Panc1 (cell line): Measurements from ENCODE around the gene PIK3CD.

Experiments used
- POLR2AphosphoS5 ChIP-seq: IDR thresholded peaks from 2 replicates; pipeline ENCODE4 v1.6.1; 2012; ENCODE audit warnings: mild to moderate bottlenecking, low read depth, low read length, moderate library complexity
- SIN3A ChIP-seq: IDR thresholded peaks from 2 replicates; pipeline ENCODE4 v1.6.1; 2012; ENCODE audit warnings: low read depth, mild to moderate bottlenecking, low read length, moderate library complexity, borderline replicate concordance; ENCODE audit not compliant: insufficient read depth
- TF ChIP-seq, protein P1 (sequence below): fragments of 450-650 bp; IDR thresholded peaks from 2 replicates; pipeline ENCODE4 v1.5.1; 2017; ENCODE audit warnings: mild to moderate bottlenecking
- TF ChIP-seq, protein P2 (sequence below), 2 experiments: IDR thresholded peaks; 2 replicates each; pipeline ENCODE4 v1.6.1; 2011 to 2012; ENCODE audit warnings: low read depth in 2 of 2, control low read depth in 1 of 2, low read length in 1 of 2, mild to moderate bottlenecking in 1 of 2, moderate library complexity in 1 of 2; ENCODE audit not compliant: insufficient read depth in 1 of 2

DNA sequence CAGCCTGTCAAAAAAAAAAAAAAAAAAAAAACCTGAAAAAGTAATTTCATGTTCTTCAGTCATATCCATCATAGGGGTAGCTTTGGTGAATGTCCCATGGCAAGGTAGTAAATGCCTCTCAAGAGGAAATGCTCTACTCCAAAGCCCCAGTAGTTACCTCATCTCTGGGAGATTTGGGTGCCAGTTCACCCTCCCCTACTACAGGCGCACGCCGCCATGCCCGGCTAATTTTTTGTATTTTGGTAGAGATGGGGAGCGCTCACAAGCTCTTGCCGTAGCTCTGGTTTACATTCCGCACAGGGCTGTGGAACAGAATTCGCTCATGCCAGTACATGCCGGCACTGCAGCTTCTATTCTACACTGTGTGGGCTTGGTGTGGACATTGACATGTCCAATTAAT lies 13.7 kb downstream of the PIK3CD start:
- TF ChIP-seq POLR2AphosphoS5, result no peak
- TF ChIP-seq, protein P1, sequence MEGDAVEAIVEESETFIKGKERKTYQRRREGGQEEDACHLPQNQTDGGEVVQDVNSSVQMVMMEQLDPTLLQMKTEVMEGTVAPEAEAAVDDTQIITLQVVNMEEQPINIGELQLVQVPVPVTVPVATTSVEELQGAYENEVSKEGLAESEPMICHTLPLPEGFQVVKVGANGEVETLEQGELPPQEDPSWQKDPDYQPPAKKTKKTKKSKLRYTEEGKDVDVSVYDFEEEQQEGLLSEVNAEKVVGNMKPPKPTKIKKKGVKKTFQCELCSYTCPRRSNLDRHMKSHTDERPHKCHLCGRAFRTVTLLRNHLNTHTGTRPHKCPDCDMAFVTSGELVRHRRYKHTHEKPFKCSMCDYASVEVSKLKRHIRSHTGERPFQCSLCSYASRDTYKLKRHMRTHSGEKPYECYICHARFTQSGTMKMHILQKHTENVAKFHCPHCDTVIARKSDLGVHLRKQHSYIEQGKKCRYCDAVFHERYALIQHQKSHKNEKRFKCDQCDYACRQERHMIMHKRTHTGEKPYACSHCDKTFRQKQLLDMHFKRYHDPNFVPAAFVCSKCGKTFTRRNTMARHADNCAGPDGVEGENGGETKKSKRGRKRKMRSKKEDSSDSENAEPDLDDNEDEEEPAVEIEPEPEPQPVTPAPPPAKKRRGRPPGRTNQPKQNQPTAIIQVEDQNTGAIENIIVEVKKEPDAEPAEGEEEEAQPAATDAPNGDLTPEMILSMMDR, result no peak
- TF ChIP-seq, protein P2, sequence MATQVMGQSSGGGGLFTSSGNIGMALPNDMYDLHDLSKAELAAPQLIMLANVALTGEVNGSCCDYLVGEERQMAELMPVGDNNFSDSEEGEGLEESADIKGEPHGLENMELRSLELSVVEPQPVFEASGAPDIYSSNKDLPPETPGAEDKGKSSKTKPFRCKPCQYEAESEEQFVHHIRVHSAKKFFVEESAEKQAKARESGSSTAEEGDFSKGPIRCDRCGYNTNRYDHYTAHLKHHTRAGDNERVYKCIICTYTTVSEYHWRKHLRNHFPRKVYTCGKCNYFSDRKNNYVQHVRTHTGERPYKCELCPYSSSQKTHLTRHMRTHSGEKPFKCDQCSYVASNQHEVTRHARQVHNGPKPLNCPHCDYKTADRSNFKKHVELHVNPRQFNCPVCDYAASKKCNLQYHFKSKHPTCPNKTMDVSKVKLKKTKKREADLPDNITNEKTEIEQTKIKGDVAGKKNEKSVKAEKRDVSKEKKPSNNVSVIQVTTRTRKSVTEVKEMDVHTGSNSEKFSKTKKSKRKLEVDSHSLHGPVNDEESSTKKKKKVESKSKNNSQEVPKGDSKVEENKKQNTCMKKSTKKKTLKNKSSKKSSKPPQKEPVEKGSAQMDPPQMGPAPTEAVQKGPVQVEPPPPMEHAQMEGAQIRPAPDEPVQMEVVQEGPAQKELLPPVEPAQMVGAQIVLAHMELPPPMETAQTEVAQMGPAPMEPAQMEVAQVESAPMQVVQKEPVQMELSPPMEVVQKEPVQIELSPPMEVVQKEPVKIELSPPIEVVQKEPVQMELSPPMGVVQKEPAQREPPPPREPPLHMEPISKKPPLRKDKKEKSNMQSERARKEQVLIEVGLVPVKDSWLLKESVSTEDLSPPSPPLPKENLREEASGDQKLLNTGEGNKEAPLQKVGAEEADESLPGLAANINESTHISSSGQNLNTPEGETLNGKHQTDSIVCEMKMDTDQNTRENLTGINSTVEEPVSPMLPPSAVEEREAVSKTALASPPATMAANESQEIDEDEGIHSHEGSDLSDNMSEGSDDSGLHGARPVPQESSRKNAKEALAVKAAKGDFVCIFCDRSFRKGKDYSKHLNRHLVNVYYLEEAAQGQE (IDR thresholded peaks at IDR 0.05; ENCODE audit: insufficient read depth in 1 of 2, low read depth in 2 of 2, low read length in 1 of 2), result no peak
- no peak for TF ChIP-seq SIN3A
